C4-2B (cell line): ENCODE measurements around the gene SLC24A3.

ENCODE experiments used
- ZFX ChIP-seq: fragments of 450-650 bp; IDR thresholded peaks from 2 replicates; pipeline ENCODE4 v1.6.1; 2017
- TF ChIP-seq, protein P1 (sequence below): fragments of 450-650 bp; conservative IDR thresholded peaks from 2 replicates; pipeline ENCODE4 v1.5.1; 2017; ENCODE audit warnings: mild to moderate bottlenecking

DNA sequence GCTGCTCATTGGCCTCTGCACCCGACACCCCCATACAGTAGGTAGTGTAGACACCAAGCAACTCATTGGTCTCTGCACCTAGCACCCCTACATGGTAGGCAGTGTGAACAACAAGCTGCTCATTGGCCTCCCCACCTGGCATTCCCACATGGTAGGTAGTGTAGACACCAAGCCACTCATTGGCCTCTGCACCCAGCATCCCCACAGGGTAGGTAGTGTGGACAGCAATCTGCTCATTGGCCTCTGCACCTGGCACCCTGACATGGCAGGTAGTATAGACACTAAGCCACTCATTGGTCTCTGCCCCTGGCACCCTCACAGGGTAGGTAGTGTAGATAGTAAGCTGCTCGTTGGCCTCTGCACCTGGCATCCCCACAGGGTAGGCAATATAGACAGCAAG is 226.0 kb downstream of the SLC24A3 start:
- TF ChIP-seq, protein P1, sequence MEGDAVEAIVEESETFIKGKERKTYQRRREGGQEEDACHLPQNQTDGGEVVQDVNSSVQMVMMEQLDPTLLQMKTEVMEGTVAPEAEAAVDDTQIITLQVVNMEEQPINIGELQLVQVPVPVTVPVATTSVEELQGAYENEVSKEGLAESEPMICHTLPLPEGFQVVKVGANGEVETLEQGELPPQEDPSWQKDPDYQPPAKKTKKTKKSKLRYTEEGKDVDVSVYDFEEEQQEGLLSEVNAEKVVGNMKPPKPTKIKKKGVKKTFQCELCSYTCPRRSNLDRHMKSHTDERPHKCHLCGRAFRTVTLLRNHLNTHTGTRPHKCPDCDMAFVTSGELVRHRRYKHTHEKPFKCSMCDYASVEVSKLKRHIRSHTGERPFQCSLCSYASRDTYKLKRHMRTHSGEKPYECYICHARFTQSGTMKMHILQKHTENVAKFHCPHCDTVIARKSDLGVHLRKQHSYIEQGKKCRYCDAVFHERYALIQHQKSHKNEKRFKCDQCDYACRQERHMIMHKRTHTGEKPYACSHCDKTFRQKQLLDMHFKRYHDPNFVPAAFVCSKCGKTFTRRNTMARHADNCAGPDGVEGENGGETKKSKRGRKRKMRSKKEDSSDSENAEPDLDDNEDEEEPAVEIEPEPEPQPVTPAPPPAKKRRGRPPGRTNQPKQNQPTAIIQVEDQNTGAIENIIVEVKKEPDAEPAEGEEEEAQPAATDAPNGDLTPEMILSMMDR: no peak
- TF ChIP-seq ZFX: no peak
